ENCODE results near the gene EWSR1. TPM values are rescaled to one million over a fixed set of nuclear protein-coding genes. Genes with fewer than 3 reads are reported as not detected.

The EWSR1 gene
- total RNA-seq, 1 donor: 592 TPM

Small RNA genes within 50 kb of the gene (small RNA-seq; reads per million reads assigned to genes)
- not detected for gene MIR3653

Other genes starting within 250 kb of the EWSR1 start
- not detected for gene C22orf31, start 206.4 kb upstream of the EWSR1 start, total RNA-seq
- gene KREMEN1, start 195.2 kb upstream of the EWSR1 start, total RNA-seq: 0.54 TPM
- 161 TPM for gene EMID1, start 62.4 kb upstream of the EWSR1 start, total RNA-seq
- gene RHBDD3, start 287 bp upstream of the EWSR1 start, total RNA-seq: 26.1 TPM
- 9.7 TPM for gene GAS2L1, start 38.4 kb downstream of the EWSR1 start, total RNA-seq
- gene RASL10A, start 47.4 kb downstream of the EWSR1 start, total RNA-seq: 3.8 TPM
- 215 TPM for gene AP1B1, start 120.3 kb downstream of the EWSR1 start, total RNA-seq
- not detected for gene RFPL1, start 170.3 kb downstream of the EWSR1 start, total RNA-seq
- gene NEFH, start 211.9 kb downstream of the EWSR1 start, total RNA-seq: 1.1 TPM

All from hematopoietic multipotent progenitor cell (in vitro differentiated cells).